GM19238 (cell line): ENCODE measurements around the gene ARMC9.
"Not testable (repeated sequence)": the region's sequence is repeated elsewhere in the genome, so short reads cannot be mapped to it uniquely, and the experiment has no call there.

Source experiments
- DNase-seq: peaks from one replicate; pipeline ENCODE4 v3.0.0; 2011; ENCODE audit warnings: low spot score; ENCODE audit not compliant: insufficient read length

ARMC9 gene

DNA sequence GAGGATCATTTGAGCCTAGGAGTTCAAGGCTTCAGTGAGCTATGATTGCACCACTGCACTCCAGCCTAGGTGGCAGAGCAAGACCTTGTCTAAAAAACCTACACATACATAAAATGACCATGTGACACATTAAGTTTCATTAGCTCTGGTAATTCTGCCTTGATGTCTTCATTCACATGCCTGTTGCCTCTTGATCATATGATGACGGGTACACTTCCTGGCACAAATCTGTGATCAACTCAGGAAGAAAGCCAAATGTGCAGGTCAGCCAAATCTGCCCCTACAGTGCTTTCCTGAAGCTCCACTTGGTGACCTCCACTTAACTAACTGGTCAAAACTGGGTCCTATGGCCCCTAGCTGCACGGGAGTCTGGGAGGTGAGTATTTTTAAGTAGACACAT lies 142.7 kb downstream of the ARMC9 start:
- DNase-seq: no peak

DNA sequence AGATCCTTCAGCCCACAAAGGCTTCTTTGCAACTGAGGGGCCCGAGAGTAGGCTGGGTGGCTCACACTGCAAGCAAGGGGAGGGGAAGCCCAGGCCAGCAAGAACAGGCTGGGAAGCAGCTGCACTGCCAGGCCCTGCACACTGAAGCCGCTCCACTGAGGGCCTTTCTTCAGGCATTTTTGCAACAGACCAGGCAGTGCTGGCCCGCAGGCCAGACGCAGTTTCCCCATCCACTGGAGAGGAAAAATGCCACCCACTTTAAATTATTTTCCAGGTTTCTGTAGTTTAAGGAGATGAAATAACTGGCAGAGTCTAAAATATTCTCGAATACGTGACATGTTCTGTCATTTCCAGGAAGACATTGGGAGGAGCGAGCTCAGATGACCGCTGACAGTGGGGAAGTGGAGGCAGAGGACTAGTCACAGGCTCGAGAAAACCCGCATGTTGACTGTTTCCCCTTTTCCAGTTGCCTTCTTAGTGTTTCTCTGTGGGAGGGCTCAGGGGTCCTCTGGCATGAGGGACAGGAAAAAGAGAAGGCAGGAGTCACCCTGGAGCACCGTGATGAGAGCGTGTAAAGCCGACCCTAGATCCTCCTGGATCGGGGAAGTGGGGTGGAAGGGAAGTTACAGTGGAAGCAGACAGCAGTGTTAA lies 143.8 kb downstream of the ARMC9 start:
- no peak for DNase-seq

DNA sequence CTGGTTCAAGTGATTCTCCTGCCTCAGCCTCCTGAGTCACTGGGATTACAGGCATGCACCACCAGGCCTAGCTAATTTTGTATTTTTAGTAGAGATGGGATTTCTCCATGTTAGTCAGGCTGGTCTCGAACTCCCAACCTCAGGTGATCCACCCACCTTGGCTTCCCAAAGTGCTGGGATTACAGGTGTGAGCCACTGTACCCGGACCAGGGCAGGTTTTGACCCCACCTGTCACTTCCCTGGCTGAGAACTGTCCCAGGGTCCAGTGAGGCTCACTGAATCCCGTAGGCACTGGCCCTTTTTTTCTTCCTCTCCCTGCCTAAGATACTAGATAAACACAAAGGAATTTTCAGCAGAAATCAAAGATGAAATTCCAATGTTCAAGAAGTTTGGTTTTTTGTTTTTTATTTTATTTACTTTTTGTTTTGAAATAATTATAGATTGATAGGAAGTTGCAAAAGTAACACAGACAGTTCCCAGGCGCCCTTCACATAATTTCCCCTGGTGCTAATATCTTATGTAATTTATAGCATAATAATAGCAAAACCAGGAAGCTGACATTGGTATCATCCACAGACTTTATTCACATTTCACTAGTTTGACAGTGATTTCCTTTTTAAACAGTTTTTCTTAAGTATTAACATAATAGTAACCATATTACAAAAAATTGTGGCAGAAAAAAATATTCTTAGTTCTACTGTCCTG lies 144.7 kb downstream of the ARMC9 start:
- DNase-seq: no peak

DNA sequence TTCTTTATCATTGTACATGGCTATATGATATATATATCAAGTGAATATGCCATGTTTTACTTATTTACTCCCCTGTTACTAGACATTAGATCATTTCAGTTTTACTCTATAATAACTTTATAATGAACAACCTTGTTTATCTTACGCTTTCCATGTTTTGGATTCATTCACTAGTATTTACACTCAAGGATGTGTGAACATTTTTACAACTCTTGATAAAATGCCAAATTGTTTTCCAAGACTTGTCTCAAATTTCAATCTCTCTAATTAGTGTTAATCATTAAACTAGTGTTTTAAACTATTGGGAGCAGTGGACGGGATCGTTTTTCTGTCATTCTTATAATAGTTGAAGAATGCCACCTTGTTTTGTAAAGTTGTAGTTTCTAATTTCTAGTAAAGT lies 145.6 kb downstream of the ARMC9 start:
- no peak for DNase-seq

DNA sequence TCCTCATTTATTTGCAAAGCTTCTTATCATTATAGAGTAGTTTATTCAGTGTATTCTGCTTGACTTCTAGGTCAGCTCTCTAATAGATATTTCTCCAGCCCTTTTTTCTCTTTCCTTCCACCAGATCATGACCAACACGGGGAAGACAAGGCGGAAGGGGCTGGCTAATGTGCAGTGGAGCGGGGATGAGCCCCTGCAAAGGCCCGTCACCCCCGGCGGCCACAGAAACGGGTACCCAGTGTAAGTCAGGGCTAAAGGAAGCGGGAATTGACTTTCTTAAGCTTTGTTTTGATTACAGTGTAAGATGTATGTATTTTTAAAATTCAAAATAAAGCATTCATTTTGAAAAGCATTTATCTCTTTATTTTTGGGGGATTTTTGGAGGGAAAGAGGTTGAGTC lies 146.4 kb downstream of the ARMC9 start:
- no peak for DNase-seq

DNA sequence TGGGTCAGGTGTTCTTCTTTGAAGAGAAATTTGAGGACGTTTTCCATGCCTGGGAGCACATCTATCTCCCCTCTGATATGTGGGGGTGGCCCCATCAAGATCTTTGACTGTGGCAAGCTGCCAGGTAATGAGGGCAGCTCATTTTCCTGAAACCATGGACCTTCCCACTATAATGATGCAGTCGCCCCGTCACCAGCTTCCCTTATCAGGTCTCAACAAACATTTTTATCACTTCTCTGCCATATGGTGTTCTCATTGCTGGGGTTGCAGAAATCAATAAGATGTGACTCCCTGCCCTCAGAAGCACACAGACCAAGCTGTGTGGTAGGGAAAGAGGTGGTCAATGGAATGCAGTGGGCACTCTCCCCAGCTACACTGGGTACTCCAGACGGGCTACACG lies 148.7 kb downstream of the ARMC9 start:
- no peak for DNase-seq

DNA sequence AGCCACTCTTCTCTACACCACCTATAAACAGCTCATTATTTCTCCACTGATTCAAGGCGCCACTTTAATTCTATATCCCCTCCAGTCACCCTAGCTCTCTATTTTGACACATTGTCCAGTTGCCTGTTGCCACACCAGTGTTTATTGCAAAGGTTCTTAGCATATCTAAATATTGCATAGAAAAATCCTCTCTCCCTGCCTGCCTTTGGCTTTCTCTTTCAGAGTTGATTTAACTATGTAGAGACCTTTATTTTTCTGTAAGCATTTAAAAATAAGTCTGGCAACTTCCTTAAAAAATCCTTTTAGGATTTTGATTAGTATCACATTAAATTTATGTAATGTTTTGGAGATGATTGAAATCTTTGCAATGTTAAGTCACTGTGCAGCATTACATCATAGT lies 149.2 kb downstream of the ARMC9 start:
- DNase-seq: no peak

DNA sequence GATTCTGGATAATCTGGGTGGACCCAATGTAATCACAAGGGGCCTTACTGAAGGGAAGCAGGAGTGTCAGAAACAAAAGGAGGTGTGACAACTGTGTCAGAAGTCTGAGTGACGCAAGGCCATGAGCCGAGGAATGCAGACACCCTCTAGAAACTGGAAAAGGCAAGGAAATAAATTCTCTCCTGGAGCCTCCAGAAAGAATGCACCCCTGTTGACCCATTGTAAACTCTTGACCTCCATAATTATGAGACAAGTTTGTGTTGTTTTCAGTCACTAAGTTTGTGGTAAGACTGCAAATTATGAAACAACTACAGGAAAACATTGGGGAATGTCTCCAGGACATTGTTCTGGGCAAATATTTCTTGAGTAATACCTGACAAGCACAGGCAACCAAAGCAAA lies 149.7 kb downstream of the ARMC9 start:
- no peak for DNase-seq

DNA sequence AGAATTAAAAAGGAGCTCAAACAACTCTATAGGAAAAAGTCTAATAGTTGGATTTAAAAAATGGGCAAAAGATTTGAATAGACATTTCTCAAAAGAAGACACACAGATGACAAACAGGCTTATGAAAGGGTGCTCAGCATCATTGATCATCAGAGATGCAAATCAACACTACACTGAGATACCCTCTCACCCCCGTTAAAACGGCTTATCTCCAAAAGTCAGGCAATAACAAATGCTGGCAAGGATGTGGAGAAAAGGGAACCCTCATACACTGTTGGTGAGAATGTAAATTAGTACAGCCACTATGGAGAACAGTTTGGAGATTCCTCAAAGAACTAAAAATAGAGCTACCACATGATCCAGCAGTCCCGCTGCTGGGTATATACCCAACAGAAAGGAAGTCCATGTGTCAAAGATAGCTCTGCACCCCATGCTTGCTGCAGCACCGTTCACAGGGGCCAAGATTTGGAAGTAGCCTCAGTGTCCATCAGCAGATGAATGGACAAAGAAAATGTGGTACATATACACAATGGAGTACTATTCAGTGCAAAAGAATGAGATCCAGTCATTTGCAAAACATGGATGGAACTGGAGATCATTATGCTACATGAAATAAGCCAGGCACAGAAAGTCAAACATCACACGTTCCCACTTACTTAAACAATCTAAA lies 150.4 kb downstream of the ARMC9 start:
- DNase-seq: no peak

DNA sequence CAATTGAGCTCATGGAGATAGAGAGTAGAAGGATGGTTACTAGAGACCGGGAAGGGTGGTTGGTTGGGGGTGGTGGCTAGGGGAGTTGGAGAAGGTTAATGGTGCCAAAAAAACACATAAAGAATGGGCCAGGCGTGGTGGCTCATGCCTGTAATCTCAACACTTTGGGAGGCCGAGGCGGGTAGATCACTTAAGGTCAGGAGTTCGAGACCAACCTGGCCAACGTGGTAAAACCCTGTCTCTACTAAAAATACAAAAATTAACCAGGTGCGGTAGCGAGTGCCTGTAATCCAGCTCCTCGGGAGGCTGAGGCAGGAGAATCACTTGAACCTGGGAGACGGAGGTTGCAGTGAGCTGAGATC lies 150.9 kb downstream of the ARMC9 start:
- DNase-seq: not testable (repeated sequence)

DNA sequence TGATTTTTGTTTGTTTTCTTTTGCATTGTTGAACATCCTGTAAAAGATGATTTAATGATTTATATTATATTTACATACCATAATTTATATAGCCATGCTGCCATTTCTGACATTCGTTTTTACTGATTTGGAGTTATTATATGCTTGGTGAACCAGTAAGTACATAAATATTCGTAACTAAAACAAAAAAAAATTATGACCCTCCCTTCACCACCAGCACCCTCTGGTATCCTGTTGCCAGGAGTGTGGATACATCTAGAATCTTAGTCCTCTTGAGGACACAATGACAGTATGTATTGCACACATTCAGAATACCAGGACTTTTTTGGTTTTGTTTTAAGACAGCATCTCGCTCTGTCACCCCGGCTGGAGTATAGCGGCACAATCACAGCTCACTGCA lies 153.2 kb downstream of the ARMC9 start:
- DNase-seq: no peak

DNA sequence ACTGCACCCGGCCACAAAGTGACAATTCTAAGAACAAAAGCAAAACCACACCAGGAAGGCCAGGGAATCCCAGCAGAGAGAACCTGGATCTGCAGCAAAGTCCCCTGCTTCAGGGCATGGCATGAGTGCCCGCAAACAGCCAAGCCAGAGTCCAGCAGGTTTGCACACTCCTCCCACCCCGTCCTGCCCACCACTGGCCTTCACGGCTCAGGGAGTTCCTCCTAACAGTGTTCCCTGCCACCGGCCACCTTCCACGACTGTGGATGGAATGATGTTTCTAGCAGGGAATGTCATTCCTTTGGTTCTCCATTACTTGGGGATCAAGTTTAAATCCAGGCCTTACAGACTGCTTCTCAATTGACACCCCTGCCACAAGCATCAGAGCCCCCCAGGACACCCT lies 155.0 kb downstream of the ARMC9 start:
- DNase-seq: no peak

DNA sequence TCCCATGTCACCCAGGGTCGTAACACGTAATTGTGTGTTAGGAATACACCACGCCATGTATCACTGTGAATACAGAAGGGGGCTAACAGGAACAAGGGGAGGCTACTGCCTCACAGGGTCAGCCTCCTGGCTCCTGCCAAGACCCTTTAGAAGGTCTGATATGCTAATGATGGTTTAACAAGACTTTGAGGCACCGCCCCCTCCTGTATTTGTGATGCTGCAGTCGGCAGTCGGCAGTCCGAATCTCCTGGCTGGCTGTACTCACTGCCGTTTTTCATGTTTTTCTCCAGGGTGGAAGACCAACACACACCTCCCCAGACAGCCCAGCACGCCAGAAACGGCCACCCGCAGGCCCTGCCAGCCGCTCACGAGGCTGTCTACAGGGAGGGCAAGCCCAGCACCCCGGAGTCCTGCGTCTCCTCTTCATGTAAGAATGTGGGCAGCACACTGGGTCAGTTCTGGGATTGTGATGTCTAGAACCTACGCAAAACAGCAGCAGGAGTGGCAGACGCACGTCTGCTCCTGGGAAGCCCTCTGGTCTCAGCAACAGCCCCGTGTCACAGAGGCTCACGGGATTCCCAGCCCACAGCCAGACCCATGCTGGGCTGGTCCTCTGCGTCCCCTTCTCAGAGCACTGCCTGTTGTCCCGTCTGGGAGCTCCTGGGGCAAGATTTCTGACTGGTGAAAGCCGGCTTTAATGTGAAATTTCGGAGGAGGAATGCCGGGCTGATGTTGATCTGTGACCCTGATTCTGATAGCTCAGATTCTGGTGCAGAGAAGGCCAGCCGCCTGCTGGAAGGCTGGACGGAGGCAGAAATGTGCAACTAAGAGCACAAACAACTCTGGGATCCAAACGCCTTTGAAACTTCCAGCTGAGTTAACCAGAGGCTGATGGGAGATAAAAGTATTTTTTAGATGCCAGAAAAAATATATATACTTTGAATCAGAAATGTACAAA lies 157.4 kb downstream of the ARMC9 start:
- no peak for DNase-seq

DNA sequence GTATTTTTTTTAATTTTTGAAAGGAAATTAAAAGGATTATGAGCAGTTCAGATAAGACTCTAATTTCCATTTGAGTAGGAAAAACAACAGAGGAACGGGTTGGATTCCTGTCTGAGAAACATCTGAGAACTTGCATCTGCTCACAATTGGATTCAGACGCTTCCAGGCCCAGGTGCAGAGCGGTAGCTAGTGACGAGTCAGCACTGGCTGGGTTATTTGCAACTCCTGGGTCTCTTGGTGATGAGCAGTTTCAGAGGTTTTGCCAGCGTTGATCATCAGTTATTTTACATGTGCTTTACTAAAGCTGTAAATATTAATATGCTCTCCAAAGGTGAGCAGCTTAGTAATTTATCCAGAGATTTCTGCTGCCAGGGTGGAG lies 158.0 kb downstream of the ARMC9 start:
- no peak for DNase-seq

DNA sequence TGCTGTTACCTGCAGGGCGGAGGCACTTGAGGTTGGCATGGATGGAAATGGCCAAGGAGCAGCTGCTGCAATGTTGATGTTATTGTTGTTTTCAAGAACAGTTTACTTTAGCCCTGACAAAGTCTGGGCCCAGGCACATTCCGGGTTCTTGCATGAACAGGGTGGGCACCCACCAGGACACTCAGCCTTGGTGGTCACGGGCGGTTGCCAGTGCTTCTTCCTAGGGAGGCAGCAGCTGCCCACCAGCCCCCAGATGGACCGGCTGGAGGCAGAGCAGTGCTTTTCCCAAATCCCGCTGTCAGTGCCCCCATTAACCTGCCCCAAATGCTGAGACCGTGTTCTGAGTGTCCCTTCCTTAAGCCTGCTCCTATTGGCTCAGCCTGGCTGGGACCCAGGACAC lies 158.6 kb downstream of the ARMC9 start:
- no peak for DNase-seq

DNA sequence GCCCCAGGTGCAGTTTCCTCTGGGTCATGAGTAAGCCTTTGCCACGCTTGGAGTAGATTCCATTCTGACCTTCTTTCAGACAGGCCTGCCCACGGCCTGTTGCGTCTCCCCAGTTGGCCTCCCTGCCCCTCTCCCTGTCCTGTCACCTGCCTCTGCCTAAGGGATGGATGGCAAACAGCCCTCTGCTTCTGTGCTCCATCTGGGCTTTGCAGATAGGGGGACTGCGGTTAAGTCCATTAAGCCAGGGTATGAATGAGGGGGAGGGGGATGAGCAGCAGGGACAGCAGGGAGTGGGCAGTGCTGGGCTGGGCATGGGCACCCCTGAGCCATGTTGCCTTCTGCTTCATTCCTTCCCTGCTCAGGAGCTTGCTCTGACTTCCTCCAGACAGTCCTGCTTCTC lies 159.5 kb downstream of the ARMC9 start:
- DNase-seq: no peak

DNA sequence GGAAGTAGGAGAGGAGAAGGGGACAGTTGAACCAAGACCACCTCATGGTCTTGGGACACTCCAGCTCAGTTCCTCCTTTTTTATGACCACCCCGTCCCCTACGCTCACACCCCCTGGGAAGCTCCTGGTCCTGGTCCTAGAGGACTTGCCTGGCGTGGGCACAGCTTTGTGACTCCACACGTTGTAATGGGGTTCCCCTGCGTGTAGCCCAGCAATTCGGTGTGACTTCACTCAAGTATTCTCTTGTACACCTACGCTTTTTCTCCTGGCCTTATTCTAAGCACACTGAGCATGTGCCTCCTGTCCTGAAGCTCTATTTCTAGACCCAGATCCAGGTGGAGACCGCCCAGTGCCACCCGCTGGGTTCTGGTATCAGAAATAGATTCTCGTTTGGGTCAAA lies 161.0 kb downstream of the ARMC9 start:
- DNase-seq: no peak

DNA sequence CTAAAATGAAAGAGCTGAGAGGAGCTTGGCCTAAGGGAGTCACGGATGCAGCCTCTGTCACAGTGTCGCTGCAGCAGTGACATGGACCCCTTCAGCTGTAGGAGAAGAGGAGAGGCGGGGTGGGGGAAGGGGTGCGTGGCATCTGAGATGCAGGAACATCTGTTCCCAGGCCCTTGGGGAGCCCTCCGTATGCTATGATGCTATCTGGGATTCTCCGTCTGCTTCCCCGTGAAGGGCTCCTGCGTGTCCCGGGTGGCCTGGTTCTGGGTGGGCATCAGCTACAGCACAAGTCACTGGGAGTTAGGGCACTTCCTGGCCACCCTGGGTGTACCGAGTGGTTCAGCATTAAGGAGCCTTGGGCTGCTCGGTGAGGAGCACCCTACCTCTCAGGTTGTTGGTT lies 161.5 kb downstream of the ARMC9 start:
- no peak for DNase-seq

DNA sequence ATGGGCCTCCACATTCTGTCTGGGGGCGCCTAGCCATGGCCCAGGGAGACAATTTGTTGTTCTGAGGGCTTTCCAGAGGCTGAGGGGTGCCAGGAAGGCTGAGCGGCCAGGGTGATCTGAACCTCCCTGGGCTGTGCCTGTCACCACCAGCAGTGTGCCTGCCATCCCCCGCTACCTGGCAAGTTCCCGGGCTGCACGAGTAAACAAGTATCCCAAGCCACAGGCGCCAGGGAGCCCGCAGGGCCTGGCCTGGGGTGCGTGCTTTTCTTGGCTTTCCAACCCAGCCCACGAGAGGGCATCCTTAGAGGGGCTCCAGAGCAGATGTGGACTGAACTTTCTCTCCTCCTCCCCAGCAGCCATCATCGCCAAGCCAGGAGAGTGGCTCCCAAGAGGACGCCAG lies 162.0 kb downstream of the ARMC9 start:
- no peak for DNase-seq

DNA sequence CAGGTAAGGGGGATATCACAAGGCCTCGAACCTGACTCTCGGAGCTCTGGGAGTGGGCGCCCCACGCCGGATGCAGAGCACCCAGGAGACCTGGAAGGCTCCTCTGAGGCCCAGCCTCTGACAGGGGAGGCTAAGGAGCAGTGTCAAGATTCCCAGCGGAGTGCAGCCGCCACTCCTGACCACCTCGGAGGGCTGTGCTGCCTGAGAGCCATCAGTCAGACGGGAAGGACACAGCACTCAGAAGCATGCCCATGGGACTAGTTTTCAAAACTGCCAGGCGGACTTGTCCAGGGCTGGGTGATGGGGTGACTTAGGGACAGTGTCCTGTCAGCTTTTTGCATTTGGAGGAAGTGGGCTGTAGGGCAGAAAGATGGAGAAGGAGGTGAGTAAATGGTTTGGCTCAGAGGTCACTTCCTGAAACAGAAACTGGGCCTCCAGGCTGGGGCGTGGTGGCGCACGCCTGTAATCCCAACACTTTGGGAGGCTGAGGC lies 162.5 kb downstream of the ARMC9 start:
- DNase-seq: no peak

DNA sequence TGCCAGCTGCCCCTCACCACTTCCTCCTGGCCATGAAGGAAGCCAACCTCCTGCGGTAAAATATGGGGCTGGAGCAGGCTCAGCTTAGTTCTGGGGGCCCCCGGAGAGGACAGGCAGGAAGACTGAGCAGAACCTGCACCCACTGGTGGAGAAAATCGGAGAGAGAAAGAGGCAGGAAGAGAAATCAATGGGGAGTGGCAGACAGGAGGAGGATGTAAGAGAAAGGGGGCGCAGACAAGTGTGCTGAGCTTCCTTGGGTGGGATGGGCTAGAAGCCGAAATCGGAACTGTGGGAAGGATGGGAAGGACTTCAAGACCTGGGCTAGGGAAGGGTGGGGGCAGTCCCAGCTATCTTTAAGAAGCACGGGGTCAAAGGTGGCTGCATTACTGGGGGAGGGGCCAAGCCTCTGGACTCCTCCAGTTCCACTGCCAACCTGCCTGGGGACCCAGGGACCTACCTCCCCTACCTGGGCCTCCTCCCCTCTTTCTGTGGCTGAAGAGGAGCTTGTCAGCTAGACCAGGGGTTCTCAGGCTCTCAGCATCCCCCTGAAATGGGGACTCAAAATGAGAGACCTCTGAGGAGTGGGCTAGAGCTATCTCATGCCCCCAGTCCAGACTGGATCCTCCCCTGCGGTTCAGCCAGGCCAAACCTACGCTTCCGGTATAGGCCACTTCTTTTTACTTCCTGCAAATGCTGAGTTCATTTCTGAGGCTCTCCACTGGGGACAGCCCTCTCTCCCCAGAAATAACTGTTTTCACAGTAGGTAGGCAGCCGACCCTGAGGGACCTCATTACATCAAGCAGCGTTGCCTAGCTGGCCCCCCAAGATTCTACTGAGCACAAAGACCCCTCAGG lies 163.5 kb downstream of the ARMC9 start:
- peak; percentile 83 for DNase-seq
